Measurements from ENCODE around the gene CTXN1. TPM values are rescaled to one million over a fixed set of nuclear protein-coding genes. Genes with fewer than 3 reads are reported as not detected.
A peak's percentile ranks its signal among the peaks of the same experiment; 100 is the strongest.

CTXN1 gene
- total RNA-seq, 2 experiments from 2014 or later: 1.0 TPM; not detected in 1

DNA sequence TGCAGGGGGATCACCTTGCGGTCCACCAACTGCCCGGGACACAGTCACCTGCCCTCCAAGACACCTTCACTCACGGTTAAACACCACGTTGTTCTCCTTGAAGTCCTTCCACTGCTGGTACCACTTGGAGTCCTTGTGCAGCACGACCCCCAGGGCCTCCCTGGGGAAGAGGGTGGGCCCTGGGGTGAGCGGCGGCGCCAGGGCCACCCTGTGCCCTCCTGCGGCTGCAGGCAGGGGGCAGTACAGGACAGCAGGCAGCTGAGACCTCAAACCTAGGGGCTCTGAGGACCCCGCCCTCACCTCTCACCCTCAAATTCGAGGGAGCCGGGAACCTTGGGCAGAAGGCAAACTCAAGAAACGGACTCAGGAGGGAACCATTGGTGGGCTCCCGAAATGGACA, 7.5 kb upstream of the CTXN1 start:
- H4K20me1 ChIP-seq (ENCODE audit: insufficient read depth, low read length): no peaks in the 10 kb centered on the region
- CTCF ChIA-PET (ENCODE audit: unreplicated experiment): no interaction called here
- intact Hi-C loops (cut with micrococcal nuclease; ENCODE audit: unreplicated experiment): no loop called here
- no peaks in the 10 kb centered on the region for H3K9me2 ChIP-seq (ENCODE audit: insufficient read depth, low read length)
- no peak for TF ChIP-seq EZH2phosphoT487 (IDR thresholded peaks at IDR 0.05; ENCODE audit: borderline replicate concordance, low read depth, low read length)
- TF ChIP-seq, protein P1, sequence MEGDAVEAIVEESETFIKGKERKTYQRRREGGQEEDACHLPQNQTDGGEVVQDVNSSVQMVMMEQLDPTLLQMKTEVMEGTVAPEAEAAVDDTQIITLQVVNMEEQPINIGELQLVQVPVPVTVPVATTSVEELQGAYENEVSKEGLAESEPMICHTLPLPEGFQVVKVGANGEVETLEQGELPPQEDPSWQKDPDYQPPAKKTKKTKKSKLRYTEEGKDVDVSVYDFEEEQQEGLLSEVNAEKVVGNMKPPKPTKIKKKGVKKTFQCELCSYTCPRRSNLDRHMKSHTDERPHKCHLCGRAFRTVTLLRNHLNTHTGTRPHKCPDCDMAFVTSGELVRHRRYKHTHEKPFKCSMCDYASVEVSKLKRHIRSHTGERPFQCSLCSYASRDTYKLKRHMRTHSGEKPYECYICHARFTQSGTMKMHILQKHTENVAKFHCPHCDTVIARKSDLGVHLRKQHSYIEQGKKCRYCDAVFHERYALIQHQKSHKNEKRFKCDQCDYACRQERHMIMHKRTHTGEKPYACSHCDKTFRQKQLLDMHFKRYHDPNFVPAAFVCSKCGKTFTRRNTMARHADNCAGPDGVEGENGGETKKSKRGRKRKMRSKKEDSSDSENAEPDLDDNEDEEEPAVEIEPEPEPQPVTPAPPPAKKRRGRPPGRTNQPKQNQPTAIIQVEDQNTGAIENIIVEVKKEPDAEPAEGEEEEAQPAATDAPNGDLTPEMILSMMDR (conservative IDR thresholded peaks at IDR 0.05; ENCODE audit: low read length): peak; percentile 58
- H3K4me3 ChIP-seq (ENCODE audit: low read depth, low read length, poor library complexity, severe bottlenecking): no peak overlapping the region
- H3K79me2 ChIP-seq (ENCODE audit: insufficient read depth, low read depth, low read length): no peaks in the 10 kb centered on the region
- H3K9me3 ChIP-seq (ENCODE audit: low read length): no peaks in the 10 kb centered on the region
- H3K4me2 ChIP-seq (ENCODE audit: low read length): no peak overlapping the region
- no peak overlapping the region for H2AFZ ChIP-seq (ENCODE audit: low read length)
- POLR2A ChIA-PET: no interaction called here
- no peak for DNase-seq (ENCODE audit: low spot score)
- peaks cover 84% of the 10 kb centered on the region for H3K36me3 ChIP-seq (ENCODE audit: insufficient read depth, low read length)
- no peak overlapping the region for H3K27ac ChIP-seq (ENCODE audit: low read depth, low read length, poor library complexity, severe bottlenecking)
- no TSS peak for BruUV-seq (replicated peaks)
- H3K4me1 ChIP-seq (ENCODE audit: insufficient read depth, low read length, poor library complexity, severe bottlenecking): no peaks in the 10 kb centered on the region

DNA sequence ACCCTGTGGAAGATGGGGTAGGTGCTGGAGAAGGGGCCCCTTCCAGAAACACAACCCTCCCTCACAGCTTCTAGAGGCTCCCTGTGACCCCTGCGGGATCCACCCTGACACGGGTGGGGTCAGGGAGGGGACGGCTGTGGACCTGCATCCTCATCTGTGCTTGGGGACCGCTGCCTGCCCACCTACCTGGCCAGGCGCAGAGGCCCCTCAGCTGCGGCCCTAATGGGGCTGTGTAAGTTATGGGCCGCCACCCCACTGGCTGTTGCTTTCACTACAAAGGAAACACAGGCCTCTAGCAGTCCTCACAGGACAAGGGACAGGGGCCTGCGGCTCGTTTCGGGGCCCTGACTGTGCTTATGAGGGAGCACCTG, 7.0 kb upstream of the CTXN1 start:
- Histone ChIP-seq H3K4me2 (ENCODE audit: low read length) (no peak overlapping the region), H2AFZ (ENCODE audit: low read length) (no peak overlapping the region), H4K20me1 (ENCODE audit: insufficient read depth, low read length) (no peaks in the 10 kb centered on the region), H3K36me3 (ENCODE audit: insufficient read depth, low read length) (peaks cover 79% of the 10 kb centered on the region), H3K4me3 (ENCODE audit: low read depth, low read length, poor library complexity, severe bottlenecking) (no peak overlapping the region), H3K27ac (ENCODE audit: low read depth, low read length, poor library complexity, severe bottlenecking) (no peak overlapping the region), H3K9me2 (ENCODE audit: insufficient read depth, low read length) (no peaks in the 10 kb centered on the region), H3K9me3 (ENCODE audit: low read length) (no peaks in the 10 kb centered on the region), H3K4me1 (ENCODE audit: insufficient read depth, low read length, poor library complexity, severe bottlenecking) (no peaks in the 10 kb centered on the region), H3K79me2 (ENCODE audit: insufficient read depth, low read depth, low read length) (no peaks in the 10 kb centered on the region)
- POLR2A ChIA-PET: no interaction called here
- intact Hi-C loops (cut with micrococcal nuclease; ENCODE audit: unreplicated experiment): no loop called here
- no peak for TF ChIP-seq EZH2phosphoT487 (IDR thresholded peaks at IDR 0.05; ENCODE audit: borderline replicate concordance, low read depth, low read length)
- TF ChIP-seq, protein P1 (conservative IDR thresholded peaks at IDR 0.05; ENCODE audit: low read length): no peak
- CTCF ChIA-PET (ENCODE audit: unreplicated experiment): no interaction called here
- no peak for DNase-seq (ENCODE audit: low spot score)
- no TSS peak for BruUV-seq (replicated peaks)

DNA sequence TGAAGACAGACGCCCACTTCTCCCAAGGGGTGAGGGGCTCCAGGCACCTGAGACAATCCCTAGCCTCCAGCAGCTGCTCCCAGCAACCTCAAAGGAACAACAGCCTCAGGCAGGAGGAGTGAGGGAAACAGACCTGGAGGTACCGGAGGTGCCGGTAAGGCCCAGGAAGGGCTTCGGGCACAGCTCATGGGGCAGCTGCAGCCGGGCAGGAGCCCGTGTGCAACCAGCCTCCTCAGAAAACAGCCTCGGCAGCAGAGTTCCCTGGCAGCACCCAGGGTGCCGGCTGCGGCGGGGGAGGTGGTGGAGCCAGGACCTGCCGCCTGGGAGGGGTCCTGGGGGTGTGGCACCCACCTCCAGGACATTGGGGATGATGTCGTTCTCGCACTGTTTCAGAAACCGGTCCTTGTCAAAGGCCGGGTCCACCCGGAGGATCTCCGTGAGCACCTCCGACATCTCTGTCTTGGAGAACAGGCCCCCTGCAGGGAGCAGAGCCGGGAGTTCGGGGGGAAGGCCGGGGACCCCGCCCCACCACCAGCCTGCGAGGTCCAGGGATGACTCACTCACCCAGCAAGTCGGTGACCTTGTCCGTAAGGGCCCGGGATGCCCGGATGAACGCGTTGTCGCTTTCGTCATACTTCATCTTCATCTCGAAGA, 6.5 kb upstream of the CTXN1 start:
- TF ChIP-seq EZH2phosphoT487 (IDR thresholded peaks at IDR 0.05; ENCODE audit: borderline replicate concordance, low read depth, low read length): no peak
- no peaks in the 10 kb centered on the region for H3K79me2 ChIP-seq (ENCODE audit: insufficient read depth, low read depth, low read length)
- H3K9me3 ChIP-seq (ENCODE audit: low read length): no peaks in the 10 kb centered on the region
- no peak overlapping the region for H3K4me2 ChIP-seq (ENCODE audit: low read length)
- intact Hi-C loops (cut with micrococcal nuclease; ENCODE audit: unreplicated experiment): no loop called here
- no peaks in the 10 kb centered on the region for H3K4me1 ChIP-seq (ENCODE audit: insufficient read depth, low read length, poor library complexity, severe bottlenecking)
- H3K9me2 ChIP-seq (ENCODE audit: insufficient read depth, low read length): no peaks in the 10 kb centered on the region
- no peak overlapping the region for H3K27ac ChIP-seq (ENCODE audit: low read depth, low read length, poor library complexity, severe bottlenecking)
- peaks cover 74% of the 10 kb centered on the region for H3K36me3 ChIP-seq (ENCODE audit: insufficient read depth, low read length)
- ChIA-PET POLR2A (no interaction called here), CTCF (ENCODE audit: unreplicated experiment) (no interaction called here)
- H2AFZ ChIP-seq (ENCODE audit: low read length): no peak overlapping the region
- BruUV-seq (replicated peaks): no TSS peak
- DNase-seq (ENCODE audit: low spot score): no peak
- H3K4me3 ChIP-seq (ENCODE audit: low read depth, low read length, poor library complexity, severe bottlenecking): no peak overlapping the region
- no peaks in the 10 kb centered on the region for H4K20me1 ChIP-seq (ENCODE audit: insufficient read depth, low read length)

All from OCI-LY7 (cell line).